Neural progenitor cell (in vitro differentiated cells): Measurements from ENCODE around the gene AKAP6.

Source experiments
- EZH2 ChIP-seq: fragments of 200-600 bp; sonication (generic); IDR thresholded peaks from 2 replicates; pipeline ENCODE4 v1.6.1; 2017; ENCODE audit warnings: antibody characterized with exemption, mild to moderate bottlenecking, moderate library complexity
- EZH2phosphoT487 ChIP-seq: fragments of 200-600 bp; sonication (generic); IDR thresholded peaks from 2 replicates; pipeline ENCODE4 v1.6.1; 2017; ENCODE audit warnings: antibody characterized with exemption
- TF ChIP-seq, protein P1 (sequence below): fragments of 200-600 bp; sonication (generic); IDR thresholded peaks from 2 replicates; pipeline ENCODE4 v1.5.1; 2017; ENCODE audit warnings: antibody characterized with exemption, mild to moderate bottlenecking

DNA sequence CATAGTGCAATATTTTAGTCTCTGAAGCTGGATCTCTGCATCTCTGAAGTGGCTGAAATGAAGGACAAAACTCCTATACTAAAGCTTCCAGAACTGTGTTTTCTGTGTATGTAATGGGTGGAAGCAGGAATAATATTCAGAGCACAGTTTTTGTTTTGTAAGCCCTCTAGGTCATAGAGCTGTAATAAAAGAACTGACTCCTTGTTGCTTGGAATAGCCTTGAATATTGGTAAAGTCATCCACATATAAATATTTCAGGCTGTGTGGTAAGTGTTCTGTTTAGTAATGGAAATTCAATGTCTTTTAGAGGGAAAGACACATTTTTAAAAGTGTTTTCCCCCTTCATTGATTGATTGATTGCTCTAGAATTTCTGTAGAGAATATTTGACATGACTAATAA lies 18.2 kb upstream of the AKAP6 start:
- TF ChIP-seq, protein P1, sequence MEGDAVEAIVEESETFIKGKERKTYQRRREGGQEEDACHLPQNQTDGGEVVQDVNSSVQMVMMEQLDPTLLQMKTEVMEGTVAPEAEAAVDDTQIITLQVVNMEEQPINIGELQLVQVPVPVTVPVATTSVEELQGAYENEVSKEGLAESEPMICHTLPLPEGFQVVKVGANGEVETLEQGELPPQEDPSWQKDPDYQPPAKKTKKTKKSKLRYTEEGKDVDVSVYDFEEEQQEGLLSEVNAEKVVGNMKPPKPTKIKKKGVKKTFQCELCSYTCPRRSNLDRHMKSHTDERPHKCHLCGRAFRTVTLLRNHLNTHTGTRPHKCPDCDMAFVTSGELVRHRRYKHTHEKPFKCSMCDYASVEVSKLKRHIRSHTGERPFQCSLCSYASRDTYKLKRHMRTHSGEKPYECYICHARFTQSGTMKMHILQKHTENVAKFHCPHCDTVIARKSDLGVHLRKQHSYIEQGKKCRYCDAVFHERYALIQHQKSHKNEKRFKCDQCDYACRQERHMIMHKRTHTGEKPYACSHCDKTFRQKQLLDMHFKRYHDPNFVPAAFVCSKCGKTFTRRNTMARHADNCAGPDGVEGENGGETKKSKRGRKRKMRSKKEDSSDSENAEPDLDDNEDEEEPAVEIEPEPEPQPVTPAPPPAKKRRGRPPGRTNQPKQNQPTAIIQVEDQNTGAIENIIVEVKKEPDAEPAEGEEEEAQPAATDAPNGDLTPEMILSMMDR = no peak
- TF ChIP-seq EZH2phosphoT487 (no peak), EZH2 (no peak)
